ENCODE results near the gene HDAC4.

DNA sequence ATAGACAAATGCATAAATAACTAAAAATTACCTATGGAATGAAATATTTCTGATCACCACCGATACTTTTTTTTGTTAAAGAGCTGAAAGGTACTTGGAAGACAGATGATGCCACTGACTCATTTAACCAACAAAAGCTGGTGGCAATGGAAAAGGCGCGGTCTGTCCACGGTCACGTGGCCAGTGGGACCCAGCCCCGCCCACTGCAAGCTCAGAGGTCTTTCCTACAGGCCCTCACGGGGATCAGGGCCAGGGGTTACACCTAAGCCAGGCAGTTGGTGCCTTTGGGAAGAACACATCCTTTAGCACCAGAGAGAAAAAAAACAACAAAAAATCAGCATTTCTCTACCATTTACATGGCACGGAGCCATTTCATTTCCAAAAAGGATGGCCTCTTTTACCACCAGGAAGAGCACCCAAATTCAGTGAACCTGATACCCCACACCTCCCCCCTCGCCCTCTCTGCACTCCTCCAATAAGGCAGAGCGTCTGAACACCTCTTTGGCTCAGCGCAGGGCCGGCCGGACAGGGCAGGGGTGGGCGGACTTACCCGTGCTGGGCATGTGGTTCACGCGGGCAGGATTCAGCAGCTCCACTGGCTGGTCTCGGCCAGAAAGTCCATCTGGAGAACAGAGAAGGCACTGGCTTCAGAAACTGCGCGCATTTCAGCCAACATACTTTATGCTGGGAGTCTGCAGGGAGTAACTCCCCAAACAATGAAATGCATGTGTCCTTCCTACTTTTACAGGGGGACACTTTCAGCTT is 164.6 kb downstream of the HDAC4 start:
- TF ChIP-seq POLR2A (IDR thresholded peaks at IDR 0.05), result no peak
- no peak for TF ChIP-seq POLR2AphosphoS5 (IDR thresholded peaks at IDR 0.05)
- TF ChIP-seq, protein P1, sequence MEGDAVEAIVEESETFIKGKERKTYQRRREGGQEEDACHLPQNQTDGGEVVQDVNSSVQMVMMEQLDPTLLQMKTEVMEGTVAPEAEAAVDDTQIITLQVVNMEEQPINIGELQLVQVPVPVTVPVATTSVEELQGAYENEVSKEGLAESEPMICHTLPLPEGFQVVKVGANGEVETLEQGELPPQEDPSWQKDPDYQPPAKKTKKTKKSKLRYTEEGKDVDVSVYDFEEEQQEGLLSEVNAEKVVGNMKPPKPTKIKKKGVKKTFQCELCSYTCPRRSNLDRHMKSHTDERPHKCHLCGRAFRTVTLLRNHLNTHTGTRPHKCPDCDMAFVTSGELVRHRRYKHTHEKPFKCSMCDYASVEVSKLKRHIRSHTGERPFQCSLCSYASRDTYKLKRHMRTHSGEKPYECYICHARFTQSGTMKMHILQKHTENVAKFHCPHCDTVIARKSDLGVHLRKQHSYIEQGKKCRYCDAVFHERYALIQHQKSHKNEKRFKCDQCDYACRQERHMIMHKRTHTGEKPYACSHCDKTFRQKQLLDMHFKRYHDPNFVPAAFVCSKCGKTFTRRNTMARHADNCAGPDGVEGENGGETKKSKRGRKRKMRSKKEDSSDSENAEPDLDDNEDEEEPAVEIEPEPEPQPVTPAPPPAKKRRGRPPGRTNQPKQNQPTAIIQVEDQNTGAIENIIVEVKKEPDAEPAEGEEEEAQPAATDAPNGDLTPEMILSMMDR (IDR thresholded peaks at IDR 0.05), result no peak
